CD4-positive, alpha-beta T cell (primary cell): ENCODE measurements around the gene DLGAP4. TPM values are rescaled to one million over a fixed set of nuclear protein-coding genes. Genes with fewer than 3 reads are reported as not detected.

Experiments used
- ATAC-seq: fragments of 200-7000 bp; cut with Tn5 transposase; one replicate; pipeline ENCODE4 v1.10.0; 2022; ENCODE audit warnings: mild to moderate bottlenecking; ENCODE audit not compliant: poor library complexity
- CTCF ChIA-PET: fragments of 350-600 bp; sonication (Branson Sonifier 250); formaldehyde crosslinking; loops from one replicate; lab custom pipeline; 2021; ENCODE audit warnings: antibody characterized with exemption, inconsistent platforms; lab: Charles Lee
- POLR2A ChIA-PET: fragments of 350-600 bp; sonication (Branson Sonifier 250); formaldehyde crosslinking; loops from one replicate; lab custom pipeline; 2021; ENCODE audit warnings: antibody characterized with exemption, inconsistent platforms; lab: Charles Lee
- DNase-seq, 14 experiments: peaks; one replicate each; pipeline ENCODE4 v3.0.0-alpha.2; 2013 to 2020; ENCODE audit warnings: mixed read lengths in 2 of 14
- H3K27ac ChIP-seq, 2 donors: one replicate each; pipeline versions ENCODE4 v1.5.1 to v1.7.0; 2013; ENCODE audit warnings: low read length in 2 of 2, low read depth in 1 of 2, mild to moderate bottlenecking in 1 of 2
- H3K27me3 ChIP-seq, 2 experiments: 1 replicate in 1 of 2; 2 replicates in 1 of 2; pipeline versions ENCODE4 v1.6.1 to v1.7.0; 2013; ENCODE audit warnings: low read length in 2 of 2, control low read depth in 1 of 2, mild to moderate bottlenecking in 1 of 2, moderate library complexity in 1 of 2; ENCODE audit not compliant: insufficient read depth in 2 of 2, control insufficient read depth in 1 of 2
- H3K36me3 ChIP-seq: one replicate; pipeline ENCODE4 v1.6.1; 2013; ENCODE audit warnings: low read length, control low read depth; ENCODE audit not compliant: insufficient read depth
- H3K4me1 ChIP-seq: one replicate; pipeline ENCODE4 v1.6.1; 2013; ENCODE audit warnings: low read length, control low read depth; ENCODE audit not compliant: insufficient read depth
- H3K4me3 ChIP-seq: one replicate; pipeline ENCODE4 v1.5.1; 2013; ENCODE audit warnings: mild to moderate bottlenecking, low read length, moderate library complexity
- H3K9me3 ChIP-seq, 2 experiments: 1 replicate in 1 of 2; 2 replicates in 1 of 2; pipeline versions ENCODE4 v1.6.1 to v1.7.0; 2013; ENCODE audit warnings: low read length in 2 of 2, mild to moderate bottlenecking in 2 of 2, control low read depth in 1 of 2, moderate library complexity in 1 of 2; ENCODE audit not compliant: control insufficient read depth in 1 of 2, insufficient read depth in 1 of 2
- H3K27ac Mint-ChIP-seq: one replicate; pipeline ENCODE4 v1.8.0; 2020; ENCODE audit warnings: mixed read lengths
- H3K27me3 Mint-ChIP-seq: one replicate; pipeline ENCODE4 v1.8.0; 2021; ENCODE audit warnings: mixed read lengths
- H3K36me3 Mint-ChIP-seq: one replicate; pipeline ENCODE4 v1.8.0; 2021; ENCODE audit warnings: low read depth, mixed read lengths
- H3K4me1 Mint-ChIP-seq: one replicate; pipeline ENCODE4 v1.8.0; 2021; ENCODE audit warnings: low read depth, mixed read lengths
- H3K4me3 Mint-ChIP-seq: one replicate; pipeline ENCODE4 v1.8.0; 2020; ENCODE audit warnings: mild to moderate bottlenecking, mixed read lengths
- H3K9me3 Mint-ChIP-seq: one replicate; pipeline ENCODE4 v1.8.0; 2020; ENCODE audit warnings: mixed read lengths
- intact Hi-C, 2 experiments: fragments of 100-400 bp; cut with DNase I in 1 of 2; cut with micrococcal nuclease in 1 of 2; formaldehyde crosslinking; loops; one replicate each; pipeline versions ENCODE4 v1.15.1 to v1.9.0; 2023 to 2025; cut with DNase I, micrococcal nuclease
- total RNA-seq, 174 experiments: library from RNA in 2 of 174; stranded (reverse) in 2 of 174; gene quantifications; one replicate each; pipeline ENCODE4 v1.2.3 and lab custom pipeline; 2021 to 2026
- TF ChIP-seq, protein P1 (sequence below): fragments of 200-600 bp; IDR thresholded peaks from one replicate; pipeline ENCODE4 v1.8.0; 2022; ENCODE audit warnings: antibody characterized with exemption, mild to moderate bottlenecking

The DLGAP4 gene
- total RNA-seq, 2 experiments from 2014 or later: 16.0 to 16.1 TPM

DNA sequence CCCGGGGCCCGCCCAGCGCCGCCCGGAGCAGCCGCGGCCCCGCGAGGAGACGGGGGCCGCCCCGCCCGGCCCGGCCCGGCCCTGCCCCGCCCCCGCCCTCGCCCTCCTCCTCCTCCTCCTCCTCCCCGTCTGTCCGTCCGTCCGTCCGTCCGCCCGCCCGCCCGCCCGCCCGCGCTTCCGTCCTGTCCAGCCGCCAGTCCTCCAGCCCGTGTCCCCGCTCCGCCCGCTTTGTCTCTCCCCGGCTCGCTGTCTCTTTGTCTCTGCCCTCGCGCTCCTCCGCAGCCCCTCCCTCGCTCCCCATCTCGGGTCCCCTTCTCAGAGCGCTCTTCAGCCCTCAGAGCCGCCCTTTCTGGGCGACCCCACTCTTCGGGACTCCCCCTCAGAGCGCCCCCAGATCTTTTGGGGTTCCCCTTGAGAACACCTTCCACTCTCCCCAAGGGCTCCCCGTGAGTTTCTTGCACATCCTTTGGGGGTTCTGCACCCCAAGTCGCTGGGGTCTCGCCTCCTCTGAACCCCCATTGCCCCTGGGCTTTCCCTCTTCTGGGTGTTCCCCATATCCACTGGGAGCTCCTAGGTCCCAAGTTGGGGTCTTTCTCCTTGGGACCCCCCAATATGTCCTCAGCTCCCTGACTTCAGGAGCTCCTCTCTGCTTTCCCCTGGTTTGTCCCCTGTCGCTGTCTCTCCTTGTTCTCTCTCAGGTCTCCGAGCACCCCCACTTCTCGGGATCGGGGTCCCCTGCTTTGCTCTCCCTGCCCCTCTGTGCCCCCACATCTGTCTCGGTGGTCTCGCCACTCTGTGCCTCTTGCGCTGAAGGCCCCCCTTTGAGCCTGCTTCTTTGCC is 155.7 kb downstream of the DLGAP4 start:
- POLR2A ChIA-PET: interaction anchor here (0.7 to 1.4 kb wide), 12 partner anchors 10 to 720 kb away, joined by 3 to 8 read pairs (median 5); partner anchors contain the start of genes DSN1, RAB5IF, RBM39 and SCAND1
- H3K4me1 ChIP-seq: peaks cover 59% of the 10 kb centered on the region

DNA sequence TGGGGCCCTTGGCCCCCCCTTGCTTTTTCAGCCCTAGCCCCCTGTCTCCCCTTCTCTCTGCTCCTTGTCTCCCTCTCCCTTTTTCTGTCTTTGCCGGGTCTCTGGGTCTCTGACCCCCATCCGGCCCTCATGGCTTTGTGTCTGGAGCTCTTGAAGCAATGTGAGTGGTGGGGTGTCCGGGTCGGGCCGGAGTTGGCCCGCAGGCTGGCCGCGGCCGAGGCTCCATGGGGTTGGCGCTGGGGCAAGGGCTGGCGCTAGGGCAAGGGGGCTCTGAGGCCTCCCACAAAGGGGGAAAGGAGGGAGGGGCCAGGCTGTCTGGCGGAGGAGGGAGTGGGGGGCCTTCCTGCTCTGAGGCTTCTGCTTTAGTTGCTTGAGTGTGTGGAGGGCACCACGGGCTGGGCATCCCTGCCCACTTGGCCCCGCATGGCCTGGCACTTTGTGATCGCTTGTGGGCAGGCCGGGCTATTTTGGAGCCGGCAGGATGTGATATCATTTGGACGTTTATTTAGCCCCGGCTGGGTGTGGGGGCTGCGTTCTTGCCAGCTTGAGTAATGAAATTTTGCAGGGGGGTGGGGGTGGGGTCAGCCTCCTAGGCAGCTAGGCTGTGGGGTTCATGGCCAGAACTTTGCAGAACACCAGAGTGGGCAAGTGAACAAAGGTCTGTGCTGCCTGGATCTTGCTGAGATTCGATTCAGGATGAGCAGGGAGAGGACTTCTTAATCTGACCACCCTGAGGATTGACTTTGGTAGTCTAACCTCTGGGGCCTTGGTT is 156.5 kb downstream of the DLGAP4 start:
- H3K9me3 Mint-ChIP-seq: no peaks in the 10 kb centered on the region
- no peaks in the 10 kb centered on the region for H3K36me3 ChIP-seq
- H3K4me1 Mint-ChIP-seq: peaks cover 67% of the 10 kb centered on the region
- H3K27ac Mint-ChIP-seq: peak overlapping the region; percentile 84
- TF ChIP-seq, protein P1, sequence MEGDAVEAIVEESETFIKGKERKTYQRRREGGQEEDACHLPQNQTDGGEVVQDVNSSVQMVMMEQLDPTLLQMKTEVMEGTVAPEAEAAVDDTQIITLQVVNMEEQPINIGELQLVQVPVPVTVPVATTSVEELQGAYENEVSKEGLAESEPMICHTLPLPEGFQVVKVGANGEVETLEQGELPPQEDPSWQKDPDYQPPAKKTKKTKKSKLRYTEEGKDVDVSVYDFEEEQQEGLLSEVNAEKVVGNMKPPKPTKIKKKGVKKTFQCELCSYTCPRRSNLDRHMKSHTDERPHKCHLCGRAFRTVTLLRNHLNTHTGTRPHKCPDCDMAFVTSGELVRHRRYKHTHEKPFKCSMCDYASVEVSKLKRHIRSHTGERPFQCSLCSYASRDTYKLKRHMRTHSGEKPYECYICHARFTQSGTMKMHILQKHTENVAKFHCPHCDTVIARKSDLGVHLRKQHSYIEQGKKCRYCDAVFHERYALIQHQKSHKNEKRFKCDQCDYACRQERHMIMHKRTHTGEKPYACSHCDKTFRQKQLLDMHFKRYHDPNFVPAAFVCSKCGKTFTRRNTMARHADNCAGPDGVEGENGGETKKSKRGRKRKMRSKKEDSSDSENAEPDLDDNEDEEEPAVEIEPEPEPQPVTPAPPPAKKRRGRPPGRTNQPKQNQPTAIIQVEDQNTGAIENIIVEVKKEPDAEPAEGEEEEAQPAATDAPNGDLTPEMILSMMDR: no peak
- ChIA-PET POLR2A (interaction anchor here (0.5 to 0.9 kb wide), 3 partner anchors 10 to 184 kb away, joined by 3 to 5 read pairs (median 4); no protein-coding TSS in a partner anchor), CTCF (interaction anchor here (0.8 kb wide), 1 partner anchor 508 kb away, joined by 3 read pairs; the partner anchor contains the start of gene SCAND1)
- H3K4me3 ChIP-seq: peak overlapping the region; percentile 82
- H3K4me3 Mint-ChIP-seq: peak overlapping the region; percentile 97
- H3K36me3 Mint-ChIP-seq: peaks cover 8% of the 10 kb centered on the region
- ATAC-seq: no peak
- peaks cover 67% of the 10 kb centered on the region for H3K4me1 ChIP-seq
- peak in 6 of 14 experiments; percentile 7 to 46 (median 30) for DNase-seq
- H3K9me3 ChIP-seq: no peaks in the 10 kb centered on the region
- H3K27me3 Mint-ChIP-seq: no peaks in the 10 kb centered on the region
- no peaks in the 10 kb centered on the region for H3K27me3 ChIP-seq
- H3K27ac ChIP-seq: peak overlapping the region; percentile 63 to 75
- intact Hi-C loops: loop anchor here (5.0 to 10.0 kb wide), 6 partner anchors 110 to 1788 kb away; partner anchors contain the start of genes TGIF2 (in 2 of the 2), NDRG3 (in 1 of the 2), PIGU (in 1 of the 2) and RAB5IF (in 1 of the 2)

More for the DNA sequence above, 155.7 kb downstream of the DLGAP4 start:
- no peaks in the 10 kb centered on the region for H3K27me3 ChIP-seq
- intact Hi-C loops: loop anchor here (2.0 to 10.0 kb wide), 7 partner anchors 110 to 1787 kb away; partner anchors contain the start of genes TGIF2 (in 2 of the 2), NDRG3 (in 1 of the 2), PIGU (in 1 of the 2) and RAB5IF (in 1 of the 2)
- Mint-ChIP-seq H3K27ac (peak overlapping the region; percentile 84), H3K36me3 (peaks cover 8% of the 10 kb centered on the region), H3K27me3 (no peaks in the 10 kb centered on the region), H3K4me1 (peaks cover 59% of the 10 kb centered on the region), H3K4me3 (peak overlapping the region; percentile 97), H3K9me3 (no peaks in the 10 kb centered on the region)
- TF ChIP-seq, protein P1: no peak
- H3K9me3 ChIP-seq: no peaks in the 10 kb centered on the region
- H3K4me3 ChIP-seq: peak overlapping the region; percentile 82
- H3K27ac ChIP-seq: peak overlapping the region; percentile 63 to 75
- H3K36me3 ChIP-seq: no peaks in the 10 kb centered on the region
- CTCF ChIA-PET: interaction anchor here (1.0 kb wide), 1 partner anchor 262 kb away, joined by 3 read pairs; no protein-coding TSS in a partner anchor
- DNase-seq (peak in 11 of 14 experiments; percentile 15 to 73 (median 36)), ATAC-seq (peak; percentile 16)
